H1 (cell line): Measurements from ENCODE around the gene BPIFA2. TPM values are rescaled to one million over a fixed set of nuclear protein-coding genes. Genes with fewer than 3 reads are reported as not detected.

ENCODE experiments used
- ATF3 ChIP-seq: IDR thresholded peaks from 2 replicates; pipeline ENCODE4 v1.6.1; 2011; ENCODE audit warnings: low read depth, mild to moderate bottlenecking, low read length; ENCODE audit not compliant: insufficient read depth
- BACH1 ChIP-seq: IDR thresholded peaks from 2 replicates; pipeline ENCODE4 v1.6.1; 2012; ENCODE audit warnings: low read length, improper control_type of control experiment
- CBX8 ChIP-seq: fragments of 300-800, 300-1000 bp; sonication (generic); IDR thresholded peaks from 2 replicates; pipeline ENCODE4 v1.7.1; 2016; ENCODE audit warnings: low read depth, low read length, borderline replicate concordance
- KDM1A ChIP-seq: fragments of 200-600, 300-600 bp; sonication (generic); IDR thresholded peaks from 2 replicates; pipeline ENCODE4 v1.7.1; 2016; ENCODE audit warnings: mild to moderate bottlenecking, low read length, borderline replicate concordance
- PHF8 ChIP-seq: fragments of 200-600 bp; sonication (generic); conservative IDR thresholded peaks from 2 replicates; pipeline ENCODE4 v1.7.1; 2012; ENCODE audit warnings: low read depth, mild to moderate bottlenecking, inconsistent platforms, low read length, moderate library complexity
- POLR2AphosphoS5 ChIP-seq: IDR thresholded peaks from 2 replicates; pipeline ENCODE4 v1.6.1; 2011; ENCODE audit warnings: low read depth, low read length
- RXRA ChIP-seq: IDR thresholded peaks from 2 replicates; pipeline ENCODE4 v1.6.1; 2011; ENCODE audit warnings: low read depth, mild to moderate bottlenecking, low read length, moderate library complexity; ENCODE audit not compliant: insufficient read depth
- ZNF274 ChIP-seq: IDR thresholded peaks from 2 replicates; pipeline ENCODE4 v1.7.0; 2012; ENCODE audit warnings: low read length, borderline replicate concordance; ENCODE audit errors: extremely low read depth
- polyA plus RNA-seq, 7 experiments: library from polyadenylated mRNA; depleted of rRNA in 3 of 7; stranded (reverse) in 5 of 7; unstranded in 2 of 7; fragments of >200 nt in 5 of 7; fragments of 200-250 nt in 2 of 7; gene quantifications; 1 replicate in 5 of 7; 2 replicates in 1 of 7; 4 replicates in 1 of 7; pipeline versions ENCODE4 v1.2.1 to v1.2.3, GENCODE V29; 2011 to 2013; ENCODE audit warnings: missing spikeins in 2 of 7, mixed read lengths in 2 of 7
- total RNA-seq: library from RNA; stranded (reverse); fragmentation: NEBNext Ultra II Directional; extraction: Animal tissue kit (Norgen Biotek cat#: 25700); gene quantifications from 2 replicates; pipeline ENCODE4 v1.2.1, GENCODE V29; 2021

The BPIFA2 gene
- total and polyA plus RNA-seq, 2 of the 8 experiments (the other 6 are each of a cell fraction or from before 2014, with no cell fraction given) = not detected

DNA sequence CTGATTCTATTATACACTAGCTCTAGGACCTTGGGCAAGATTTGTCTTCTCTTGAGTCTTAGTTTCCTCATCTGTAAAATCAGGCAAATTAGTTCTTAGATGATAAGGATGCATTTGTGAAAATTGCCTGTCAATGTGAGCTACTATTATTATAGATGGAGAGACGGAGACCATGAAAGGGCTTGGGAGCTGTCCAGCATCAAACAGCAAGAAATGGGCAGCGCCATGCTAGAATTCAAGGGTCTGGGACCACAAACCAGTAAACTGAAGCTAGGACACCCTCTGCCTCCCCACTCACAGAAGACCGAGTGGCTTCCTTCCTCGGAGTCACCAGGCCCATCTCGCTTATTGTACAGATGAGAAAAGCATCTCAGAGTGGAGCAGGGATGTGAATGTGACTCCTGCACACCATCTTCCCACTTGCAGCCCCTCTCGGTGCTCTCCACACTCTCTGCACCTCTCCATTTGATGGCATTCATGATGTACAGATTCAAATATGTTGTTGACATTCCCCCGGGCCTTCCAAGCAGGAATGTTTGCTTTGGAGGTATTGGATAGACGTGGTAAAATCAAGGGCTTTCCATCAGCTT is 25.0 kb downstream of the BPIFA2 start (continued):
- no peak for TF ChIP-seq BACH1
- no peak for TF ChIP-seq KDM1A
- TF ChIP-seq CBX8 = no peak
- TF ChIP-seq ATF3 = no peak
- TF ChIP-seq PHF8 = no peak
- no peak for TF ChIP-seq ZNF274
- TF ChIP-seq POLR2AphosphoS5 = no peak
- no peak for TF ChIP-seq RXRA
